ENCODE measurements around the gene LPGAT1. TPM values are rescaled to one million over a fixed set of nuclear protein-coding genes. Genes with fewer than 3 reads are reported as not detected.

The LPGAT1 gene
- total and polyA plus RNA-seq, 2 of the 13 experiments (the other 11 are each of a cell fraction or from before 2014, with no cell fraction given), result 12.1 to 48.3 TPM

DNA sequence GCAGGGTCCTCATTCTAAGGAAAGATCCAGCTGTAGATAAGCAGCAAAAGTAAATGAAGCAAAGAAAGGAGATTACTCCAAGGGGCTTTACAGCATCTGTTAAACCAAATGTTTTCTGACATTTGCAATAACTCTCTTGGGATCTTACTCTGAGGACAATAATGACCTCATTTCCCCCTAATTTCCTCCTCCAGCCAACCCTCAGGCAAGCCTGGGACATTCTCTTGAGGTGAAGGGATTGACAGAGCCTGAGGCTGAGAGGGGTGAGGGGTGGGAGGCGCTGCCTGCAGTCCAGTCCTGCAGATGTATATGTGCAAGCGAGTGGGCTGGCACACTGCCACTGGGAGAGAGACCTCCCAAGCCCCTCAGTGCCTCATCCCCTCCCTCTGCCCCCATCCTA is 114.6 kb downstream of the LPGAT1 start:
- H3K9me3 ChIP-seq (ENCODE audit: low read length), result no peaks in the 10 kb centered on the region
- BruUV-seq (replicated peaks), result no TSS peak
- H3K4me3 ChIP-seq (replicated peaks in 1 of 3; ENCODE audit: insufficient read depth in 1 of 3, low read depth in 2 of 3, low read length in 3 of 3), result no peak overlapping the region
- no peak overlapping the region for H3K4me2 ChIP-seq (ENCODE audit: low read depth, low read length)
- H2AFZ ChIP-seq (ENCODE audit: low read length), result no peak overlapping the region
- POLR2A ChIA-PET, result no interaction called here
- H3K4me1 ChIP-seq (ENCODE audit: insufficient read depth, low read length), result peaks cover 7% of the 10 kb centered on the region
- no peaks in the 10 kb centered on the region for H3K79me2 ChIP-seq (ENCODE audit: insufficient read depth, low read length)
- no peaks in the 10 kb centered on the region for H3K36me3 ChIP-seq (replicated peaks in 1 of 2; ENCODE audit: control insufficient read depth in 1 of 2, insufficient read depth in 2 of 2, low read length in 2 of 2)
- TF ChIP-seq, protein P1, sequence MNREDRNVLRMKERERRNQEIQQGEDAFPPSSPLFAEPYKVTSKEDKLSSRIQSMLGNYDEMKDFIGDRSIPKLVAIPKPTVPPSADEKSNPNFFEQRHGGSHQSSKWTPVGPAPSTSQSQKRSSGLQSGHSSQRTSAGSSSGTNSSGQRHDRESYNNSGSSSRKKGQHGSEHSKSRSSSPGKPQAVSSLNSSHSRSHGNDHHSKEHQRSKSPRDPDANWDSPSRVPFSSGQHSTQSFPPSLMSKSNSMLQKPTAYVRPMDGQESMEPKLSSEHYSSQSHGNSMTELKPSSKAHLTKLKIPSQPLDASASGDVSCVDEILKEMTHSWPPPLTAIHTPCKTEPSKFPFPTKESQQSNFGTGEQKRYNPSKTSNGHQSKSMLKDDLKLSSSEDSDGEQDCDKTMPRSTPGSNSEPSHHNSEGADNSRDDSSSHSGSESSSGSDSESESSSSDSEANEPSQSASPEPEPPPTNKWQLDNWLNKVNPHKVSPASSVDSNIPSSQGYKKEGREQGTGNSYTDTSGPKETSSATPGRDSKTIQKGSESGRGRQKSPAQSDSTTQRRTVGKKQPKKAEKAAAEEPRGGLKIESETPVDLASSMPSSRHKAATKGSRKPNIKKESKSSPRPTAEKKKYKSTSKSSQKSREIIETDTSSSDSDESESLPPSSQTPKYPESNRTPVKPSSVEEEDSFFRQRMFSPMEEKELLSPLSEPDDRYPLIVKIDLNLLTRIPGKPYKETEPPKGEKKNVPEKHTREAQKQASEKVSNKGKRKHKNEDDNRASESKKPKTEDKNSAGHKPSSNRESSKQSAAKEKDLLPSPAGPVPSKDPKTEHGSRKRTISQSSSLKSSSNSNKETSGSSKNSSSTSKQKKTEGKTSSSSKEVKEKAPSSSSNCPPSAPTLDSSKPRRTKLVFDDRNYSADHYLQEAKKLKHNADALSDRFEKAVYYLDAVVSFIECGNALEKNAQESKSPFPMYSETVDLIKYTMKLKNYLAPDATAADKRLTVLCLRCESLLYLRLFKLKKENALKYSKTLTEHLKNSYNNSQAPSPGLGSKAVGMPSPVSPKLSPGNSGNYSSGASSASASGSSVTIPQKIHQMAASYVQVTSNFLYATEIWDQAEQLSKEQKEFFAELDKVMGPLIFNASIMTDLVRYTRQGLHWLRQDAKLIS (CRISPR knock-in tag; IDR thresholded peaks at IDR 0.05), result no peak
- TF ChIP-seq ZMYM2 (CRISPR knock-in tag; IDR thresholded peaks at IDR 0.05) (no peak), HDAC1 (CRISPR knock-in tag; IDR thresholded peaks at IDR 0.05) (no peak)
- H3K27ac ChIP-seq (ENCODE audit: extremely low read length, insufficient read depth, low read length), result no peak overlapping the region
- H3K9ac ChIP-seq (ENCODE audit: insufficient read depth, low read depth, low read length), result no peak overlapping the region
- intact Hi-C loops (cut with micrococcal nuclease; ENCODE audit: unreplicated experiment), result no loop called here
- CTCF ChIA-PET (ENCODE audit: low intra/inter-chr PET ratio, low total read pairs), result no interaction called here
- no peaks in the 10 kb centered on the region for H4K20me1 ChIP-seq (ENCODE audit: insufficient read depth, low read length)
- DNase-seq (ENCODE audit: low spot score), result no peak
- no peak for ATAC-seq
- in situ Hi-C loops (cut with HindIII; ENCODE audit: extremely low pct_ligation_motif_present, low pct_unique_long_range_greater_than_20kb), result no loop called here
- 0% methylated on average over 1 of the region's 2 CpGs for WGBS (ENCODE audit: low lambda C conversion rate)
- no peaks in the 10 kb centered on the region; a peak in 1 of 5 replicates for H3K27me3 ChIP-seq (ENCODE audit: control insufficient read depth in 1 of 2, insufficient read depth in 2 of 2, low read length in 2 of 2)
- FAIRE-seq, result no peak

DNA sequence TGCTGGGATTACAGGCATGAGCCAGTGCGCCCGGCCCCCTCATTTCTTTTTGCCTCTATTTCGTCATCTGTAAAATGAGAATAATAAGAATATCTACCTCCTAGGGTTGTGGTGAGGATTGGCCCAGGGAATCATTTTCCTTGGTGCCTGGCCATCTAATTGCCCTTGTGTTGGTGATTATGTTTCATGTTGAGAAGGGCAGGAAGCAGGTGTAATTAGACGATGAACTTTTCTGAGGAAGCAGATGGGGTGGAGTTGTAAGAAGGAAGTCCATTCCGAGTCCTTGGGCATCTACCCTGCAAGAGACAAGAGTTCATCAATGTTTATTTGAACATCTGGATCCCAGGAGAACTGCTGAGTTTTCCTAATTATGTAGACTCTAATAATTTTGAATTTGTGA is 116.4 kb downstream of the LPGAT1 start:
- no peaks in the 10 kb centered on the region for H3K79me2 ChIP-seq (ENCODE audit: insufficient read depth, low read length)
- H3K4me2 ChIP-seq (ENCODE audit: low read depth, low read length), result no peak overlapping the region
- in situ Hi-C loops (cut with HindIII; ENCODE audit: extremely low pct_ligation_motif_present, low pct_unique_long_range_greater_than_20kb), result no loop called here
- CTCF ChIA-PET (ENCODE audit: low intra/inter-chr PET ratio, low total read pairs), result no interaction called here
- no peaks in the 10 kb centered on the region for H4K20me1 ChIP-seq (ENCODE audit: insufficient read depth, low read length)
- ATAC-seq (no peak), FAIRE-seq (no peak), DNase-seq (ENCODE audit: low spot score) (no peak)
- intact Hi-C loops (cut with micrococcal nuclease; ENCODE audit: unreplicated experiment), result no loop called here
- WGBS (ENCODE audit: low lambda C conversion rate), result 79% methylated on average over 5 of the region's 5 CpGs
- no peak overlapping the region for H2AFZ ChIP-seq (ENCODE audit: low read length)
- POLR2A ChIA-PET, result no interaction called here
- H3K27ac ChIP-seq (ENCODE audit: extremely low read length, insufficient read depth, low read length), result no peak overlapping the region
- TF ChIP-seq GLI4 (CRISPR knock-in tag; IDR thresholded peaks at IDR 0.05; ENCODE audit: borderline replicate concordance) (no peak), FOSL2 (CRISPR knock-in tag; IDR thresholded peaks at IDR 0.05) (no peak), SSRP1 (CRISPR knock-in tag; IDR thresholded peaks at IDR 0.05) (no peak), LCORL (IDR thresholded peaks at IDR 0.05) (no peak), LCORL (CRISPR knock-in tag; IDR thresholded peaks at IDR 0.05) (no peak), ZFX (CRISPR knock-in tag; IDR thresholded peaks at IDR 0.05; ENCODE audit: low read depth) (no peak), ZNF282 (IDR thresholded peaks at IDR 0.05; ENCODE audit: partially characterized antibody) (no peak), ZNF256 (CRISPR knock-in tag; conservative IDR thresholded peaks at IDR 0.05) (no peak), RCOR2 (CRISPR knock-in tag; IDR thresholded peaks at IDR 0.05) (no peak), HMGXB4 (CRISPR knock-in tag; IDR thresholded peaks at IDR 0.05; ENCODE audit: borderline replicate concordance in 1 of 2, low read depth in 1 of 2) (no peak), PITX1 (CRISPR knock-in tag; IDR thresholded peaks at IDR 0.05) (no peak), ZNF572 (CRISPR knock-in tag; IDR thresholded peaks at IDR 0.05) (no peak)
- H3K27me3 ChIP-seq (ENCODE audit: control insufficient read depth in 1 of 2, insufficient read depth in 2 of 2, low read length in 2 of 2), result no peaks in the 10 kb centered on the region; a peak in 1 of 5 replicates
- no peaks in the 10 kb centered on the region for H3K36me3 ChIP-seq (replicated peaks in 1 of 2; ENCODE audit: control insufficient read depth in 1 of 2, insufficient read depth in 2 of 2, low read length in 2 of 2)
- H3K4me3 ChIP-seq (replicated peaks in 1 of 3; ENCODE audit: insufficient read depth in 1 of 3, low read depth in 2 of 3, low read length in 3 of 3), result no peak overlapping the region
- H3K4me1 ChIP-seq (ENCODE audit: insufficient read depth, low read length), result peaks cover 15% of the 10 kb centered on the region
- H3K9ac ChIP-seq (ENCODE audit: insufficient read depth, low read depth, low read length), result no peak overlapping the region
- BruUV-seq (replicated peaks), result no TSS peak
- no peaks in the 10 kb centered on the region for H3K9me3 ChIP-seq (ENCODE audit: low read length)

Data from HepG2 (cell line).